ENCODE results near the gene PTPN6. TPM values are rescaled to one million over a fixed set of nuclear protein-coding genes. Genes with fewer than 3 reads are reported as not detected.

The PTPN6 gene
- total RNA-seq, 2 donors from 2014 or later = 13.0 to 18.9 TPM

GRCh38 chr12:6937481-6938352 lies 13.4 kb upstream of the PTPN6 start:
- peak; percentile 89 to 94 for ATAC-seq
- intact Hi-C loops (cut with DNase I) = no loop called here
- peak; percentile 94 for DNase-seq

- intact Hi-C loops (cut with DNase I) = no loop called here
- ATAC-seq = peak in 1 of 2 donors; percentile 1
- DNase-seq = peak; percentile 44
These were observed 12.6 kb upstream of the PTPN6 start for GRCh38 chr12:6938353-6939190.

GRCh38 chr12:6939191-6939540 lies 12.0 kb upstream of the PTPN6 start:
- intact Hi-C loops (cut with DNase I) = no loop called here
- DNase-seq = no peak
- no peak for ATAC-seq

- intact Hi-C loops (cut with DNase I) = no loop called here
- DNase-seq (no peak), ATAC-seq (no peak)
These were observed 9.9 kb upstream of the PTPN6 start for GRCh38 chr12:6941267-6941666.

GRCh38 chr12:6941782-6942181 lies 9.4 kb upstream of the PTPN6 start:
- DNase-seq (peak; percentile 29), ATAC-seq (no peak)
- intact Hi-C loops (cut with DNase I) = no loop called here

GRCh38 chr12:6942331-6942665 lies 8.9 kb upstream of the PTPN6 start:
- DNase-seq (peak; percentile 33), ATAC-seq (no peak)
- intact Hi-C loops (cut with DNase I) = no loop called here

- intact Hi-C loops (cut with DNase I) = no loop called here
These were observed 7.8 kb upstream of the PTPN6 start for GRCh38 chr12:6943389-6943721.

GRCh38 chr12:6943722-6944380 lies 7.3 kb upstream of the PTPN6 start, which contains the start of the genes C12orf57 and RNU7-1:
Gene C12orf57, plus strand, starts transcription at chr12:6944022. Its CDS starts 100 bp downstream, at chr12:6944122.
Gene RNU7-1, plus strand, starts transcription at chr12:6943816.
- DNase-seq (peak; percentile 83), ATAC-seq (peak; percentile 66 to 67)
- intact Hi-C loops (cut with DNase I) = loop anchor here in 1 of 2 donors (2.0 kb wide), 2 partner anchors 17 to 165 kb away; partner anchors contain the start of gene C1RL

More at GRCh38 chr12:6943389-6943721, 7.8 kb upstream of the PTPN6 start:
- ATAC-seq (peak; percentile 57 to 64), DNase-seq (peak; percentile 83)

GRCh38 chr12:6944381-6945186 lies 6.6 kb upstream of the PTPN6 start:
- ATAC-seq (peak; percentile 75 to 80), DNase-seq (peak; percentile 94)
- intact Hi-C loops (cut with DNase I) = loop anchor here in 1 of 2 donors (2.0 kb wide), 2 partner anchors 16 to 164 kb away; partner anchors contain the start of gene C1RL

- ATAC-seq (no peak), DNase-seq (no peak)
- intact Hi-C loops (cut with DNase I) = loop anchor here in 1 of 2 donors (2.0 kb wide), 2 partner anchors 15 to 163 kb away; partner anchors contain the start of gene C1RL
These were observed 5.5 kb upstream of the PTPN6 start for GRCh38 chr12:6945613-6946012.

- DNase-seq = peak; percentile 62
- ATAC-seq = peak in 1 of 2 donors; percentile 44
- intact Hi-C loops (cut with DNase I) = no loop called here
These were observed 4.9 kb upstream of the PTPN6 start for GRCh38 chr12:6946033-6946919.

- ATAC-seq (no peak), DNase-seq (no peak)
- intact Hi-C loops (cut with DNase I) = no loop called here
These were observed 4.2 kb upstream of the PTPN6 start for GRCh38 chr12:6946920-6947374.

GRCh38 chr12:6947615-6948014 lies 3.5 kb upstream of the PTPN6 start:
- intact Hi-C loops (cut with DNase I) = no loop called here
- no peak for DNase-seq
- no peak for ATAC-seq

GRCh38 chr12:6948873-6949594 lies 2.1 kb upstream of the PTPN6 start:
- intact Hi-C loops (cut with DNase I) = no loop called here
- ATAC-seq = no peak
- no peak for DNase-seq

GRCh38 chr12:6950401-6950801 lies 755 bp upstream of the PTPN6 start:
- intact Hi-C loops (cut with DNase I) = no loop called here
- no peak for DNase-seq
- no peak for ATAC-seq

GRCh38 chr12:6951551-6952120 lies 480 bp downstream of the PTPN6 start:
- ATAC-seq = no peak
- DNase-seq = no peak
- intact Hi-C loops (cut with DNase I) = no loop called here
